Body of pancreas (tissue), 4 donors: Measurements from ENCODE around the gene CTNNA2.

Experiments used
- POLR2A ChIP-seq, 3 donors: fragments of 450-650 bp; IDR thresholded peaks; one replicate each; pipeline ENCODE4 v1.6.1; 2016; ENCODE audit warnings: antibody characterized with exemption in 3 of 3, mild to moderate bottlenecking in 2 of 3
- TF ChIP-seq, protein P1 (sequence below), 7 experiments: fragments of 450-650 bp in 4 of 7; fragments of 200-600 bp in 3 of 7; sonication (generic) in 3 of 7; IDR thresholded peaks; one replicate each; pipeline ENCODE4 v1.5.1; 2016 to 2019; ENCODE audit warnings: antibody characterized with exemption in 7 of 7

DNA sequence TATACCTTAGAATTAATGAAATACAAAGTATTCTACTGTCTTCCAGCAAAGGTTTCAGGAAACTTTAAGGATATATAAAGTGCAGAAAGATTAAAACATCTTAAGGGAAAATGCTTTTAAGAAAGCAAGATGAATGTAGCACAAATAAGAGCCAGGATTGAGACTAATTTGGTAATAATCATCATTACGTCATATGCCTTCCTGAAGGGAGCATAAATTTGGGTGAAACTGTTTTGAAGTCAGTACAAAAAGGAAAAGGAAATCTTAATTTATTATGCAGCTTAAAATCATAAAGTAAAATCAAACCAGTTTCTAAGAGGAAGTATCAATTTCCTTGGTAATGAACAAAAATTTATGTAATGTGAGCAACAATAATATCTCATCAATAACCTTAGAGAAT is 221.7 kb downstream of the CTNNA2 start:
- TF ChIP-seq, protein P1, sequence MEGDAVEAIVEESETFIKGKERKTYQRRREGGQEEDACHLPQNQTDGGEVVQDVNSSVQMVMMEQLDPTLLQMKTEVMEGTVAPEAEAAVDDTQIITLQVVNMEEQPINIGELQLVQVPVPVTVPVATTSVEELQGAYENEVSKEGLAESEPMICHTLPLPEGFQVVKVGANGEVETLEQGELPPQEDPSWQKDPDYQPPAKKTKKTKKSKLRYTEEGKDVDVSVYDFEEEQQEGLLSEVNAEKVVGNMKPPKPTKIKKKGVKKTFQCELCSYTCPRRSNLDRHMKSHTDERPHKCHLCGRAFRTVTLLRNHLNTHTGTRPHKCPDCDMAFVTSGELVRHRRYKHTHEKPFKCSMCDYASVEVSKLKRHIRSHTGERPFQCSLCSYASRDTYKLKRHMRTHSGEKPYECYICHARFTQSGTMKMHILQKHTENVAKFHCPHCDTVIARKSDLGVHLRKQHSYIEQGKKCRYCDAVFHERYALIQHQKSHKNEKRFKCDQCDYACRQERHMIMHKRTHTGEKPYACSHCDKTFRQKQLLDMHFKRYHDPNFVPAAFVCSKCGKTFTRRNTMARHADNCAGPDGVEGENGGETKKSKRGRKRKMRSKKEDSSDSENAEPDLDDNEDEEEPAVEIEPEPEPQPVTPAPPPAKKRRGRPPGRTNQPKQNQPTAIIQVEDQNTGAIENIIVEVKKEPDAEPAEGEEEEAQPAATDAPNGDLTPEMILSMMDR (IDR thresholded peaks at IDR 0.05): no peak
- no peak for TF ChIP-seq POLR2A (IDR thresholded peaks at IDR 0.05)
